HepG2 (cell line): ENCODE data around the gene FAM162A. TPM values are rescaled to one million over a fixed set of nuclear protein-coding genes. Genes with fewer than 3 reads are reported as not detected.

ENCODE experiments used
- AHR ChIP-seq: IDR thresholded peaks from 2 replicates; pipeline ENCODE4 v1.6.1; 2018; ENCODE audit warnings: missing genetic modification reagents, missing compliant biosample characterization
- ATM ChIP-seq: fragments of 450-650 bp; IDR thresholded peaks from 2 replicates; pipeline ENCODE4 v1.7.1; 2017; ENCODE audit warnings: mild to moderate bottlenecking, borderline replicate concordance
- GTF2F1 ChIP-seq: fragments of 150-350 bp; IDR thresholded peaks from 2 replicates; pipeline ENCODE4 v1.6.1; 2014; ENCODE audit warnings: low read length
- HMG20B ChIP-seq: conservative IDR thresholded peaks from 2 replicates; pipeline ENCODE4 v1.6.1; 2016; ENCODE audit warnings: missing genetic modification reagents, missing compliant biosample characterization
- MED1 ChIP-seq: sonication (generic); formaldehyde crosslinking; IDR thresholded peaks from 2 replicates; pipeline ENCODE4 v1.4.0; 2020; ENCODE audit warnings: missing genetic modification reagents
- NFKBIZ ChIP-seq: IDR thresholded peaks from 2 replicates; pipeline ENCODE4 v1.6.1; 2018; ENCODE audit warnings: missing genetic modification reagents, missing compliant biosample characterization
- U2AF2 ChIP-seq: fragments of 200-400 bp; formaldehyde crosslinking; IDR thresholded peaks from 2 replicates; pipeline ENCODE4 v1.6.1; 2017; ENCODE audit warnings: low read depth, mild to moderate bottlenecking, low read length
- ZFP36L2 ChIP-seq: sonication (generic); formaldehyde crosslinking; IDR thresholded peaks from 2 replicates; pipeline ENCODE4 v1.4.0; 2020; ENCODE audit warnings: missing genetic modification reagents
- ZNF136 ChIP-seq: sonication (generic); formaldehyde crosslinking; IDR thresholded peaks from 2 replicates; pipeline ENCODE4 v1.8.1; 2022; ENCODE audit warnings: low read depth, mild to moderate bottlenecking, moderate library complexity, missing genetic modification reagents
- ZNF333 ChIP-seq: sonication (generic); formaldehyde crosslinking; IDR thresholded peaks from 2 replicates; pipeline ENCODE4 v1.4.0; 2020; ENCODE audit warnings: mild to moderate bottlenecking, missing genetic modification reagents, borderline replicate concordance
- ZNF34 ChIP-seq: sonication (generic); formaldehyde crosslinking; IDR thresholded peaks from 2 replicates; pipeline ENCODE4 v1.4.0; 2020; ENCODE audit warnings: mild to moderate bottlenecking, missing genetic modification reagents, borderline replicate concordance
- ZNF460 ChIP-seq: sonication (generic); formaldehyde crosslinking; IDR thresholded peaks from 2 replicates; pipeline ENCODE4 v1.5.1; 2020; ENCODE audit warnings: missing genetic modification reagents, mild to moderate bottlenecking, borderline replicate concordance
- polyA plus RNA-seq, 8 experiments: library from polyadenylated mRNA; depleted of rRNA in 3 of 8; stranded (reverse) in 7 of 8; unstranded in 1 of 8; fragments of >200 nt; fragmentation: Illumina TruSeq in 4 of 8; extraction: Trizol in 4 of 8; gene quantifications; 2 replicates each; pipeline versions ENCODE4 v1.2.1 to v1.2.3, GENCODE V29; 2011 to 2016; ENCODE audit warnings: low read depth in 4 of 8, missing spikeins in 1 of 8, mixed read lengths in 1 of 8; ENCODE audit not compliant: insufficient read depth in 1 of 8
- total RNA-seq, 5 experiments: library from RNA; depleted of rRNA; stranded (reverse); fragments of >200 nt; fragmentation: Illumina TruSeq; extraction: Trizol; gene quantifications; 2 replicates each; pipeline ENCODE4 v1.2.3, GENCODE V29; 2016; ENCODE audit warnings: low read depth in 1 of 5
- TF ChIP-seq, protein P1 (sequence below): sonication (generic); formaldehyde crosslinking; IDR thresholded peaks from 2 replicates; pipeline ENCODE4 v1.9.0; 2021; ENCODE audit warnings: missing genetic modification reagents, borderline replicate concordance
- TF ChIP-seq, protein P2 (sequence below): sonication (generic); formaldehyde crosslinking; IDR thresholded peaks from 2 replicates; pipeline ENCODE4 v1.5.1; 2020; ENCODE audit warnings: missing genetic modification reagents, mild to moderate bottlenecking, borderline replicate concordance
- TF ChIP-seq, protein P3 (sequence below): sonication (generic); formaldehyde crosslinking; IDR thresholded peaks from 2 replicates; pipeline ENCODE4 v1.4.0; 2020; ENCODE audit warnings: missing genetic modification reagents
- TF ChIP-seq, protein P4 (sequence below): IDR thresholded peaks from 2 replicates; pipeline ENCODE4 v1.6.1; 2016; ENCODE audit warnings: mild to moderate bottlenecking, missing biosample characterization, missing genetic modification reagents
- TF ChIP-seq, protein P5 (sequence below): sonication (generic); formaldehyde crosslinking; IDR thresholded peaks from 2 replicates; pipeline ENCODE4 v1.8.1; 2023; ENCODE audit warnings: missing genetic modification reagents, mild to moderate bottlenecking, borderline replicate concordance
- TF ChIP-seq, protein P6 (sequence below): sonication (generic); formaldehyde crosslinking; IDR thresholded peaks from 2 replicates; pipeline ENCODE4 v1.8.1; 2023; ENCODE audit warnings: mild to moderate bottlenecking, missing genetic modification reagents

The FAM162A gene
- total and polyA plus RNA-seq, 2 of the 13 experiments (the other 11 are each of a cell fraction or from before 2014, with no cell fraction given), result 115 to 155 TPM

DNA sequence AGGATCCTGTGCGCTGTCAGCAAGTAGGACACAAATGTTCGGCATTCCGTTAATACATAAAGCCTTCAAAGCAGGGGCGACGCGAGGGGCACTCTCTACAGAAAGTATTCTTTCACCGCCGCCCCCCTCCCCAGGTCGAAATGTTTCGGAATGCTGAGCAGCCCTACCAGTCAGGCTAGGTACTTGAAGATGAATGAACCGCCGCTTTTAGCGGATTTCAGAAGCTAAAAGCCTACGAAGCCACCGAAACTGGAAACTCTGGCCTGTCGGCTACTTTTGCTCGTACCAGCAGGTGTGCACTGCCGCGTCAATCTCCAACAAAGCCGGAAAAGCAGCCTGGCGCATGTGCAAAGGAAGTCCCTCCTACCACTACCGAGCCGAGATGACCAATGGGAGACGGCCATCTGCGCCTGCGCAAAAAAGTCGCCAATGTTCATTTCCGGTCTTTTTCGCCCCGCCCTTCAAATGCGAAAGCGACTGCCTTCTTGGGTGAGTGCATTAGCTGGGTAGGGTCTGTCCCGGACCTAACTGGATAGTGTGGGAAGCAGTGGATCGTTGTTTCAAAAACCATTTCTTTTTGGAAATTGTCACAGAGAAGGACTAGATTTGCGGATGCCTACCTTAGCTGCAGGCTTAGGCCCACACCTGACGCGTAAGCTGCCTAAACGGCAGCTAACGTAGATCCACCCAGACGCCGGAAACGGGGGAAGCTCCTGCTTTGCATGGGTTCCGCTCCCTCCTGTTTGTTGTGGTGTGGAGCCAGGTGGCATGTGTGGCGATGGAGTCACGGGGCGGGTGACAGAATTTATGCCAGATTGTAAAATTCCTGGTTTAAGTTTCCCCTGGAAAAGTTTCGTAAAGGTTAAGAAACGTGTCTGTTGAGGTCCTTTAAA is 32.0 kb downstream of the FAM162A start, which contains the start of gene WDR5B (continued):
- TF ChIP-seq, protein P1, sequence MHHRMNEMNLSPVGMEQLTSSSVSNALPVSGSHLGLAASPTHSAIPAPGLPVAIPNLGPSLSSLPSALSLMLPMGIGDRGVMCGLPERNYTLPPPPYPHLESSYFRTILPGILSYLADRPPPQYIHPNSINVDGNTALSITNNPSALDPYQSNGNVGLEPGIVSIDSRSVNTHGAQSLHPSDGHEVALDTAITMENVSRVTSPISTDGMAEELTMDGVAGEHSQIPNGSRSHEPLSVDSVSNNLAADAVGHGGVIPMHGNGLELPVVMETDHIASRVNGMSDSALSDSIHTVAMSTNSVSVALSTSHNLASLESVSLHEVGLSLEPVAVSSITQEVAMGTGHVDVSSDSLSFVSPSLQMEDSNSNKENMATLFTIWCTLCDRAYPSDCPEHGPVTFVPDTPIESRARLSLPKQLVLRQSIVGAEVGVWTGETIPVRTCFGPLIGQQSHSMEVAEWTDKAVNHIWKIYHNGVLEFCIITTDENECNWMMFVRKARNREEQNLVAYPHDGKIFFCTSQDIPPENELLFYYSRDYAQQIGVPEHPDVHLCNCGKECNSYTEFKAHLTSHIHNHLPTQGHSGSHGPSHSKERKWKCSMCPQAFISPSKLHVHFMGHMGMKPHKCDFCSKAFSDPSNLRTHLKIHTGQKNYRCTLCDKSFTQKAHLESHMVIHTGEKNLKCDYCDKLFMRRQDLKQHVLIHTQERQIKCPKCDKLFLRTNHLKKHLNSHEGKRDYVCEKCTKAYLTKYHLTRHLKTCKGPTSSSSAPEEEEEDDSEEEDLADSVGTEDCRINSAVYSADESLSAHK, result no peak
- TF ChIP-seq, protein P2, sequence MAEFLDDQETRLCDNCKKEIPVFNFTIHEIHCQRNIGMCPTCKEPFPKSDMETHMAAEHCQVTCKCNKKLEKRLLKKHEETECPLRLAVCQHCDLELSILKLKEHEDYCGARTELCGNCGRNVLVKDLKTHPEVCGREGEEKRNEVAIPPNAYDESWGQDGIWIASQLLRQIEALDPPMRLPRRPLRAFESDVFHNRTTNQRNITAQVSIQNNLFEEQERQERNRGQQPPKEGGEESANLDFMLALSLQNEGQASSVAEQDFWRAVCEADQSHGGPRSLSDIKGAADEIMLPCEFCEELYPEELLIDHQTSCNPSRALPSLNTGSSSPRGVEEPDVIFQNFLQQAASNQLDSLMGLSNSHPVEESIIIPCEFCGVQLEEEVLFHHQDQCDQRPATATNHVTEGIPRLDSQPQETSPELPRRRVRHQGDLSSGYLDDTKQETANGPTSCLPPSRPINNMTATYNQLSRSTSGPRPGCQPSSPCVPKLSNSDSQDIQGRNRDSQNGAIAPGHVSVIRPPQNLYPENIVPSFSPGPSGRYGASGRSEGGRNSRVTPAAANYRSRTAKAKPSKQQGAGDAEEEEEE (CRISPR knock-in tag), result no peak
- TF ChIP-seq AHR (no peak), HMG20B (CRISPR knock-in tag) (no peak), NFKBIZ (CRISPR knock-in tag) (0 out of 2 replicates have a peak, but pooled peaks have one; percentile 11), ZNF136 (0 out of 2 replicates have a peak, but pooled peaks have one; percentile 89), ZNF333 (CRISPR knock-in tag) (0 out of 2 replicates have a peak, but pooled peaks have one; percentile 82), GTF2F1 (no peak), U2AF2 (no peak), ATM (no peak), MED1 (CRISPR knock-in tag) (peak; percentile 77), ZNF460 (CRISPR knock-in tag) (no peak), ZFP36L2 (0 out of 2 replicates have a peak, but pooled peaks have one; percentile 33), ZNF34 (CRISPR knock-in tag) (no peak)
- TF ChIP-seq, protein P3, sequence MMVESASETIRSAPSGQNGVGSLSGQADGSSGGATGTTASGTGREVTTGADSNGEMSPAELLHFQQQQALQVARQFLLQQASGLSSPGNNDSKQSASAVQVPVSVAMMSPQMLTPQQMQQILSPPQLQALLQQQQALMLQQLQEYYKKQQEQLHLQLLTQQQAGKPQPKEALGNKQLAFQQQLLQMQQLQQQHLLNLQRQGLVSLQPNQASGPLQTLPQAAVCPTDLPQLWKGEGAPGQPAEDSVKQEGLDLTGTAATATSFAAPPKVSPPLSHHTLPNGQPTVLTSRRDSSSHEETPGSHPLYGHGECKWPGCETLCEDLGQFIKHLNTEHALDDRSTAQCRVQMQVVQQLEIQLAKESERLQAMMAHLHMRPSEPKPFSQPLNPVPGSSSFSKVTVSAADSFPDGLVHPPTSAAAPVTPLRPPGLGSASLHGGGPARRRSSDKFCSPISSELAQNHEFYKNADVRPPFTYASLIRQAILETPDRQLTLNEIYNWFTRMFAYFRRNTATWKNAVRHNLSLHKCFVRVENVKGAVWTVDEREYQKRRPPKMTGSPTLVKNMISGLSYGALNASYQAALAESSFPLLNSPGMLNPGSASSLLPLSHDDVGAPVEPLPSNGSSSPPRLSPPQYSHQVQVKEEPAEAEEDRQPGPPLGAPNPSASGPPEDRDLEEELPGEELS (CRISPR knock-in tag), result peak; percentile 34; the same call in 1 of the 2 replicates
- TF ChIP-seq, protein P4, sequence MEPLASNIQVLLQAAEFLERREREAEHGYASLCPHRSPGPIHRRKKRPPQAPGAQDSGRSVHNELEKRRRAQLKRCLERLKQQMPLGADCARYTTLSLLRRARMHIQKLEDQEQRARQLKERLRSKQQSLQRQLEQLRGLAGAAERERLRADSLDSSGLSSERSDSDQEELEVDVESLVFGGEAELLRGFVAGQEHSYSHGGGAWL, result peak; percentile 17; the same call in 1 of the 2 replicates
- TF ChIP-seq, protein P5, sequence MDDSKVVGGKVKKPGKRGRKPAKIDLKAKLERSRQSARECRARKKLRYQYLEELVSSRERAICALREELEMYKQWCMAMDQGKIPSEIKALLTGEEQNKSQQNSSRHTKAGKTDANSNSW (CRISPR knock-in tag), result peak; percentile 61; the same call in 1 of the 2 replicates
- TF ChIP-seq, protein P6, sequence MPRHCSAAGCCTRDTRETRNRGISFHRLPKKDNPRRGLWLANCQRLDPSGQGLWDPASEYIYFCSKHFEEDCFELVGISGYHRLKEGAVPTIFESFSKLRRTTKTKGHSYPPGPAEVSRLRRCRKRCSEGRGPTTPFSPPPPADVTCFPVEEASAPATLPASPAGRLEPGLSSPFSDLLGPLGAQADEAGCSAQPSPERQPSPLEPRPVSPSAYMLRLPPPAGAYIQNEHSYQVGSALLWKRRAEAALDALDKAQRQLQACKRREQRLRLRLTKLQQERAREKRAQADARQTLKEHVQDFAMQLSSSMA (CRISPR knock-in tag), result 0 out of 2 replicates have a peak, but pooled peaks have one; percentile 53
